Parathyroid adenoma (tissue), 2 donors: ENCODE data around the gene RBFOX1.

ENCODE experiments used
- H2AFZ ChIP-seq: fragments of 300-600 bp; sonication (generic); one replicate; pipeline ENCODE4 v1.7.0; 2017; ENCODE audit warnings: antibody characterized with exemption, mild to moderate bottlenecking
- H3K27ac ChIP-seq: fragments of 300-600 bp; sonication (generic); one replicate; pipeline ENCODE4 v1.7.0; 2017
- H3K27me3 ChIP-seq: fragments of 300-600 bp; sonication (generic); one replicate; pipeline ENCODE4 v1.7.0; 2017; ENCODE audit warnings: low read length; ENCODE audit not compliant: control insufficient read depth, insufficient read depth
- H3K36me3 ChIP-seq: fragments of 300-600 bp; sonication (generic); one replicate; pipeline ENCODE4 v1.7.0; 2017; ENCODE audit warnings: low read length; ENCODE audit not compliant: control insufficient read depth, insufficient read depth
- H3K4me1 ChIP-seq: fragments of 300-600 bp; sonication (generic); one replicate; pipeline ENCODE4 v1.7.0; 2017; ENCODE audit warnings: control low read depth
- H3K4me2 ChIP-seq: fragments of 300-600 bp; sonication (generic); one replicate; pipeline ENCODE4 v1.7.0; 2017; ENCODE audit warnings: low read length
- H3K4me3 ChIP-seq: fragments of 300-600 bp; sonication (generic); one replicate; pipeline ENCODE4 v1.7.0; 2017; ENCODE audit warnings: low read depth, low read length
- H3K79me2 ChIP-seq: fragments of 300-600 bp; sonication (generic); one replicate; pipeline ENCODE4 v1.7.0; 2017; ENCODE audit warnings: control low read depth
- H3K9ac ChIP-seq: fragments of 300-600 bp; sonication (generic); one replicate; pipeline ENCODE4 v1.7.0; 2017; ENCODE audit warnings: mild to moderate bottlenecking
- H3K9me3 ChIP-seq: fragments of 300-600 bp; sonication (generic); one replicate; pipeline ENCODE4 v1.7.0; 2017; ENCODE audit warnings: low read length; ENCODE audit not compliant: control insufficient read depth
- TF ChIP-seq, protein P1 (sequence below): fragments of 300-600 bp; sonication (generic); IDR thresholded peaks from one replicate; pipeline ENCODE4 v1.7.0; 2017; ENCODE audit warnings: antibody characterized with exemption, mild to moderate bottlenecking
- donor health status: primary hyperparathyroidism.

The RBFOX1 gene

DNA sequence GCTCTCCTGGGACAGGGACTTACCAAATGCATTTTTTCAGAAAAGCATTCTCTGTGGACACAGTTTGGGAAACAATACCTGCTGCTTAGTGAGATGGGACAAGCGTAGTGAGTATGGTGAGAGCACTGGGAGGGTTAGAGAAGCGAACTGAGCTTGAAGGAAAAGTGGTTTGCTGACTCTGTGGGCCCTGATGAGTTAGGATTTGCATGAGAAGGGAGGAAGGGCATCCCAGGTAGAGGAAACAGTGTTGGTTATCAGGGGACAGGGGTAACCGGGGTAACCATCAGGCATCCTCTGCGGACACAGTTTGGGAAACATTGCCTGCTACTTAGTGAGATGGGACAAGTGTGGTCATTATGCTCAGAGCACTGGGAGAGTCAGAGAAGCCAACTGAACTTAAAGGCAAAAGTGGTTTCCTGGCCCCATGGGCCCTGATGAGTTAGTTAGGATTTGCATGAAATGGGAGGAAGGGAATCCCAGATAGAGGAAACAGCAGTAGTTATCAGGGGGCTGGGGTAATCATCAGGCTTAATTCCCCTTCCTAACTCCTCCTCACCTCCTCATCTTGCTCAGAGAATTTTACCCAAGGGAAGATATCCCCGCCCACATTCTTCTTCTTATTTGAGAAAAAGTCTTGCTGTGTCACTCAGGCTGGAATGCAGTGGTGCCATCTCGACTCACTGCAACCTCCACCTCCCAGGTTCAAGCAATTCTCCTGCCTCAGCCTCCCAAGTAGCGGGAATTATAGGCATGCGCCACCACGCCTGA is 319.3 kb downstream of the RBFOX1 start:
- TF ChIP-seq, protein P1, sequence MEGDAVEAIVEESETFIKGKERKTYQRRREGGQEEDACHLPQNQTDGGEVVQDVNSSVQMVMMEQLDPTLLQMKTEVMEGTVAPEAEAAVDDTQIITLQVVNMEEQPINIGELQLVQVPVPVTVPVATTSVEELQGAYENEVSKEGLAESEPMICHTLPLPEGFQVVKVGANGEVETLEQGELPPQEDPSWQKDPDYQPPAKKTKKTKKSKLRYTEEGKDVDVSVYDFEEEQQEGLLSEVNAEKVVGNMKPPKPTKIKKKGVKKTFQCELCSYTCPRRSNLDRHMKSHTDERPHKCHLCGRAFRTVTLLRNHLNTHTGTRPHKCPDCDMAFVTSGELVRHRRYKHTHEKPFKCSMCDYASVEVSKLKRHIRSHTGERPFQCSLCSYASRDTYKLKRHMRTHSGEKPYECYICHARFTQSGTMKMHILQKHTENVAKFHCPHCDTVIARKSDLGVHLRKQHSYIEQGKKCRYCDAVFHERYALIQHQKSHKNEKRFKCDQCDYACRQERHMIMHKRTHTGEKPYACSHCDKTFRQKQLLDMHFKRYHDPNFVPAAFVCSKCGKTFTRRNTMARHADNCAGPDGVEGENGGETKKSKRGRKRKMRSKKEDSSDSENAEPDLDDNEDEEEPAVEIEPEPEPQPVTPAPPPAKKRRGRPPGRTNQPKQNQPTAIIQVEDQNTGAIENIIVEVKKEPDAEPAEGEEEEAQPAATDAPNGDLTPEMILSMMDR = no peak
- no peak overlapping the region for H3K27ac ChIP-seq
- no peak overlapping the region for H2AFZ ChIP-seq
- no peaks in the 10 kb centered on the region for H3K4me1 ChIP-seq
- no peaks in the 10 kb centered on the region for H3K9me3 ChIP-seq
- no peaks in the 10 kb centered on the region for H3K79me2 ChIP-seq
- no peaks in the 10 kb centered on the region for H3K27me3 ChIP-seq
- H3K4me3 ChIP-seq = no peak overlapping the region
- H3K4me2 ChIP-seq = no peak overlapping the region
- no peaks in the 10 kb centered on the region for H3K36me3 ChIP-seq
- no peak overlapping the region for H3K9ac ChIP-seq

DNA sequence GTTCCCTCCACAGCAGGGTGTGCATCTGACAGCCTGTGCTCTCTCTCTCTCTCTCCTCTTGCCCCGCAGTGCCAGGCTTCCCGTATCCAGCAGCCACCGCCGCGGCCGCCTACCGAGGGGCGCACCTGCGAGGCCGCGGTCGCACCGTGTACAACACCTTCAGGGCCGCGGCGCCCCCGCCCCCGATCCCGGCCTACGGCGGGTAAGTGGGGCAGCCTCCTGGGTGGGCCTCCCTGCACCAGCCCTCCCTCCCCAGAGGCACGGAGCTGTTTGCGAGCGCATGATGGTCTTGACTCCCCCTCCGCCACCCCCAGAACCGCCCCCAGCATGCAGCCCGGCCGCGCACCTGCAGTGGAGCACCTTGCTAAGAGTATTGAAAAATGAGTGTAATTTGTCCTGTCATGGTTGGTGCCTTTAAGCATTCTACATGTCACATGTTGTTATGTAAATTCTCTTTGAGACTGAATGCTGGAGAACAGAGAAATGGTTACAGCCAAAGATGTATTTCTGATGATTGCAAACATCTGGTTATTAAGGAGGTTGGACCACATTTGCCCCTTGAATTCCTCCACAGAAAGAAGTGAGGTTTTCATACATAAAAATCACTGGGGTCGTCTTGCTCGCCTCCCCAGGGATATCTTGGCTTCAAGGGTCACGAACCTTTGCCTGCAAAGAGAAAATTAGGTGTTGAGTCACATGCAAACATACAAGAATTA is 321.3 kb downstream of the RBFOX1 start:
- Histone ChIP-seq H3K4me1 (no peaks in the 10 kb centered on the region), H3K9me3 (no peaks in the 10 kb centered on the region), H3K4me2 (no peak overlapping the region), H3K79me2 (no peaks in the 10 kb centered on the region), H3K27me3 (no peaks in the 10 kb centered on the region), H3K36me3 (no peaks in the 10 kb centered on the region), H3K9ac (no peak overlapping the region), H2AFZ (no peak overlapping the region), H3K27ac (no peak overlapping the region), H3K4me3 (no peak overlapping the region)
- TF ChIP-seq, protein P1 = no peak

DNA sequence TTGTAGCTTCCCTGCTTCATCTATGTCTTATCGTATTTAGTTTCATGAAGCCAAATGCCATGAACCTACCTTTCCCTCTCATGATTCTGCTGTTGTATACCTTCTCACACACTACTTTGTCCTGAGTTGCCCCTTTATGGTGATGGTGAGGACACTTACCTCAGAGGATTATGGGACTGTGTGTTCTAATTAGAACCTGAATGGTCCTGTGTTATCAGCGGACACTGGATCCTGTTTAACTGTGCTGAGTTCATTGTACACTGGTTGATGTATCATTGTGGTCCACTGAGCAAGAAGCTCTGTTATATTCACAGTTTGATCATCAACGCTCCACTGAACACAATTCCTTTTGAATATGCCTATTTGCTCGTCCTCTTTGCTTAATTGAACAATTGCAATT is 343.0 kb downstream of the RBFOX1 start:
- H3K4me2 ChIP-seq = no peak overlapping the region
- no peak overlapping the region for H3K9ac ChIP-seq
- H3K9me3 ChIP-seq = no peaks in the 10 kb centered on the region
- no peaks in the 10 kb centered on the region for H3K4me1 ChIP-seq
- no peaks in the 10 kb centered on the region for H3K36me3 ChIP-seq
- H3K79me2 ChIP-seq = no peaks in the 10 kb centered on the region
- H3K27me3 ChIP-seq = no peaks in the 10 kb centered on the region
- H2AFZ ChIP-seq = no peak overlapping the region
- no peak overlapping the region for H3K27ac ChIP-seq
- no peak overlapping the region for H3K4me3 ChIP-seq
- TF ChIP-seq, protein P1 = no peak

DNA sequence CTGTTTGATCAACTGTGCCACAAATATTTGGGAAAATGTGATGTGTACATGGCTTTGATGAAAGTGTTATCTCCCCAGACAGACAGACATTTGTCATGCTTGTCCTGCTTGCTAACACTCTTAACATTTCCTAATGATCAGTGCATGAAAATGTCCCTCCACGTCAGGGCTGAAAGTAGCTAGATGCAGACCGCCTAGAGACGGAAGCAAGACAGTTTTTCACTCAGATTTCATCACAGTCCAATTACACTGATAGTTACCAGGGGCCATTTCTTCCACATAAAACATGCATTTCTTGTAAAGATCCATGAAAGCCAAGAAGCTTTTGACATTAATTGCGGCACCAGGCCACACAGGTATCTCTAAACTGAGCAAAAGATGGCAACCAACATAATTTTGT is 347.7 kb downstream of the RBFOX1 start:
- no peaks in the 10 kb centered on the region for H3K9me3 ChIP-seq
- no peaks in the 10 kb centered on the region for H3K4me1 ChIP-seq
- H3K27me3 ChIP-seq = no peaks in the 10 kb centered on the region
- no peaks in the 10 kb centered on the region for H3K36me3 ChIP-seq
- TF ChIP-seq, protein P1 = no peak
- H3K4me3 ChIP-seq = no peak overlapping the region
- no peak overlapping the region for H2AFZ ChIP-seq
- H3K79me2 ChIP-seq = no peaks in the 10 kb centered on the region
- H3K4me2 ChIP-seq = no peak overlapping the region
- no peak overlapping the region for H3K9ac ChIP-seq
- H3K27ac ChIP-seq = no peak overlapping the region
